Breast epithelium (tissue), 3 donors: ENCODE data around the gene MSN.
"Not testable (repeated sequence)": the region's sequence is repeated elsewhere in the genome, so short reads cannot be mapped to it uniquely, and the experiment has no call there.

Experiments
- POLR2A ChIP-seq: fragments of 450-650 bp; IDR thresholded peaks from one replicate; pipeline ENCODE4 v1.6.1; 2016; ENCODE audit warnings: antibody characterized with exemption, mild to moderate bottlenecking, moderate library complexity
- POLR2AphosphoS5 ChIP-seq, 3 donors: sonication (generic); formaldehyde crosslinking; IDR thresholded peaks; one replicate each; pipeline ENCODE4 v1.6.1; 2017; ENCODE audit warnings: antibody characterized with exemption in 3 of 3
- TF ChIP-seq, protein P1 (sequence below), 3 donors: fragments of 450-650 bp; IDR thresholded peaks; one replicate each; pipeline ENCODE4 v1.5.1; 2016 to 2017; ENCODE audit warnings: antibody characterized with exemption in 3 of 3, mild to moderate bottlenecking in 3 of 3, moderate library complexity in 3 of 3

DNA sequence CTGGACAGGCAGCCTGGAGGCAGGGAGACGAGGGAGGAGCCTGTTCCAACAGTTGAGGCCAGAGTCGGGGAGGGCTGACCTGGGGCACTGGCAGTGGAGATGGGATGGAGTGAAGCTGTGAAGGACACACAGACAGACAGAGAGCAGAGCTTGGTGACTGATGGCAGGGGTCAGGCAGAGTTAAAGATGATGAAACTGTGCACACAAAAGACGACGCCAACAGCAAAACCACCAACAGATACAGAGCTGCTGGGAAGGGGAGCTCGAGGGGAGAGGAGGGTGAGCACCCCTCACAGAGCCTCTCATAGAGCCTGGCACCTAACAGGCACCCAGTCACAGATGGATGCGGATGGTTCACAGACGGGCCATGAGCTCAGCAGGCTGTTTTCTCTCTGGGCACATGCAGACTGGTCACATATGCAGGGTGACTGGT, 10.4 kb upstream of the MSN start:
- TF ChIP-seq, protein P1, sequence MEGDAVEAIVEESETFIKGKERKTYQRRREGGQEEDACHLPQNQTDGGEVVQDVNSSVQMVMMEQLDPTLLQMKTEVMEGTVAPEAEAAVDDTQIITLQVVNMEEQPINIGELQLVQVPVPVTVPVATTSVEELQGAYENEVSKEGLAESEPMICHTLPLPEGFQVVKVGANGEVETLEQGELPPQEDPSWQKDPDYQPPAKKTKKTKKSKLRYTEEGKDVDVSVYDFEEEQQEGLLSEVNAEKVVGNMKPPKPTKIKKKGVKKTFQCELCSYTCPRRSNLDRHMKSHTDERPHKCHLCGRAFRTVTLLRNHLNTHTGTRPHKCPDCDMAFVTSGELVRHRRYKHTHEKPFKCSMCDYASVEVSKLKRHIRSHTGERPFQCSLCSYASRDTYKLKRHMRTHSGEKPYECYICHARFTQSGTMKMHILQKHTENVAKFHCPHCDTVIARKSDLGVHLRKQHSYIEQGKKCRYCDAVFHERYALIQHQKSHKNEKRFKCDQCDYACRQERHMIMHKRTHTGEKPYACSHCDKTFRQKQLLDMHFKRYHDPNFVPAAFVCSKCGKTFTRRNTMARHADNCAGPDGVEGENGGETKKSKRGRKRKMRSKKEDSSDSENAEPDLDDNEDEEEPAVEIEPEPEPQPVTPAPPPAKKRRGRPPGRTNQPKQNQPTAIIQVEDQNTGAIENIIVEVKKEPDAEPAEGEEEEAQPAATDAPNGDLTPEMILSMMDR (IDR thresholded peaks at IDR 0.05) = not testable (repeated sequence)
- TF ChIP-seq POLR2A; POLR2AphosphoS5 (IDR thresholded peaks at IDR 0.05): not testable (repeated sequence)
